Esophagus squamous epithelium (tissue), 4 donors: ENCODE data around the gene GALNTL6.

ENCODE experiments used
- POLR2A ChIP-seq, 4 donors: fragments of 450-650 bp; IDR thresholded peaks; one replicate each; pipeline ENCODE4 v1.6.1; 2017; ENCODE audit warnings: antibody characterized with exemption in 4 of 4, mild to moderate bottlenecking in 4 of 4, moderate library complexity in 3 of 4
- TF ChIP-seq, protein P1 (sequence below), 6 experiments: fragments of 450-650 bp in 4 of 6; fragments of 200-600 bp in 2 of 6; sonication (generic) in 2 of 6; IDR thresholded peaks; one replicate each; pipeline ENCODE4 v1.5.1; 2016 to 2019; ENCODE audit warnings: antibody characterized with exemption in 6 of 6, mild to moderate bottlenecking in 4 of 6, moderate library complexity in 4 of 6

DNA sequence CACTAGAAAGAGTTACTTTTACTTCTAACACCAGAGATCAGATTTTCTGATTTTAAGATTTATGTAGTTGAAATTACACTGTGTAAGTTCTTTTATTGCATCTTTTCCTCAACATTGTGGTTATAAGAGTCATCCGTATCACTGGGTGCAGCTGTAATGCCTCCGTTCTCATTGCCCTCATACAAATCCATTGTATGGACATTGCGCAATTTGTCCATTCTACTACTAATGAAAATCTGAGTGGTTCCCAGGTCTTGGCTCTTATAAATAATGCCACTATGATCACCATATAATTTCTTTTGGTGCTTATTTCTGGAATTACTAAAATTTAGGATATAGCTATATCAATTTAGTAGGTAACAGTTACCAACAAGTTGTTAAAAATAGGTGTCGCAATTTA lies 741.4 kb downstream of the GALNTL6 start:
- TF ChIP-seq, protein P1, sequence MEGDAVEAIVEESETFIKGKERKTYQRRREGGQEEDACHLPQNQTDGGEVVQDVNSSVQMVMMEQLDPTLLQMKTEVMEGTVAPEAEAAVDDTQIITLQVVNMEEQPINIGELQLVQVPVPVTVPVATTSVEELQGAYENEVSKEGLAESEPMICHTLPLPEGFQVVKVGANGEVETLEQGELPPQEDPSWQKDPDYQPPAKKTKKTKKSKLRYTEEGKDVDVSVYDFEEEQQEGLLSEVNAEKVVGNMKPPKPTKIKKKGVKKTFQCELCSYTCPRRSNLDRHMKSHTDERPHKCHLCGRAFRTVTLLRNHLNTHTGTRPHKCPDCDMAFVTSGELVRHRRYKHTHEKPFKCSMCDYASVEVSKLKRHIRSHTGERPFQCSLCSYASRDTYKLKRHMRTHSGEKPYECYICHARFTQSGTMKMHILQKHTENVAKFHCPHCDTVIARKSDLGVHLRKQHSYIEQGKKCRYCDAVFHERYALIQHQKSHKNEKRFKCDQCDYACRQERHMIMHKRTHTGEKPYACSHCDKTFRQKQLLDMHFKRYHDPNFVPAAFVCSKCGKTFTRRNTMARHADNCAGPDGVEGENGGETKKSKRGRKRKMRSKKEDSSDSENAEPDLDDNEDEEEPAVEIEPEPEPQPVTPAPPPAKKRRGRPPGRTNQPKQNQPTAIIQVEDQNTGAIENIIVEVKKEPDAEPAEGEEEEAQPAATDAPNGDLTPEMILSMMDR (IDR thresholded peaks at IDR 0.05): no peak
- TF ChIP-seq POLR2A (IDR thresholded peaks at IDR 0.05): no peak
